GM10847 (cell line): ENCODE results near the gene LIN52.

Source experiments
- POLR2A ChIP-seq: IDR thresholded peaks from 2 replicates; pipeline ENCODE4 v1.6.1; 2011; ENCODE audit not compliant: insufficient read length; ENCODE audit errors: extremely low read depth

Gene LIN52

DNA sequence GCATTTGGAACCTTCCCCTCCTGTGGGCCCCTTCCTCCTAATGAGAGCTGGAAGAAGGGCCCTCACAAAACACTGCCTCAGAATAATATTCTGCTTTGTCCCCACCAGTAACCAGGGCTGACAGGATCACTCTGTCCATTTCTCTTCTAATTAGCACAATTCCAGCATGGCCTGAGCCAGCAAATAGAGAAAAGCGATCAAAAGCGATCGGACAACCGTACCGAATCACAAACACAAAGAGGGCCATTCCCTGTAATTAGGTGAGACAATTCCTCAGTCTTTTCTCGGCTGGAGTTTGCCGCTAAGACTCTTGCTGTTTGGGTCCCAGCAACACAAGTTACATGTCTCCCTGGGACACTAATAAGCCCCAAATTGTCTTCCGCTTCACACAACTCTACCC lies 118.9 kb downstream of the LIN52 start:
- no peak for TF ChIP-seq POLR2A

DNA sequence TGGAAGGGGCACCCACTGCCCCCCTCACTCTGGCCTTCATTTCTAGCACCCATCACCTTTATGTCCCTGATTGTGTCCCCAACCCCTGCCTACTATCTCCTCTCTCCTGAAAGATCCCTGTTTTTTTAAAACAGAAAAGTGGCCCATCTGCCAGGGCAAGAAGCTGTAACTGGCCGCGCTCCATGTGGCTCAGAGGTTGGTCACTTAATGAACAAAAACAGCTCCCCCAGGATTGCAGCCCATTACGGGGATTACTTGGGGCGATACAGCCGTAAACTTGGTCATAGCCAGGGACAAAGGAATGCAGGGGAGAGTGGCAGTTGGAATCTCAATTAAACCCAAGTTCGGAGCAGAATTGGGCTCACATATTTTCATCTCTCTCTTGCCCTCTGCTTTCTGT lies 119.7 kb downstream of the LIN52 start:
- no peak for TF ChIP-seq POLR2A

DNA sequence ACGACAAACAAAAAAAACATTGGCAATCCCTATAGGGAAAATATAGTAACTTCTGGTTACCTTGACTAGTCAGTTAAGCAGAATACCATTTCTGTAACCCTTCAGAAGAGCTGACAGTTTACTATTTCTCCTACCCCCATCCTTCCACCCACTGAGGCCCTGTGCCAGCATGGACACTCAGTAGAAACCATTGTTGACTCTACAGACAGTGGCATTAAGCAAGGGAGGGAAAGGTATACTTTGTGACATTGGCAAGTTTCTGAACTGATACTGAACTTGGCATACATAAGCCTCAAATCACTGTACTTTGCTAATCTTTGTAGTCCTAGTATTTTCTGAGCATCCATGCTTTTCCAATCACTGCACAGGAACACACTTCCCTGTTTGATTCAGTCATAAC lies 121.1 kb downstream of the LIN52 start:
- TF ChIP-seq POLR2A = no peak

DNA sequence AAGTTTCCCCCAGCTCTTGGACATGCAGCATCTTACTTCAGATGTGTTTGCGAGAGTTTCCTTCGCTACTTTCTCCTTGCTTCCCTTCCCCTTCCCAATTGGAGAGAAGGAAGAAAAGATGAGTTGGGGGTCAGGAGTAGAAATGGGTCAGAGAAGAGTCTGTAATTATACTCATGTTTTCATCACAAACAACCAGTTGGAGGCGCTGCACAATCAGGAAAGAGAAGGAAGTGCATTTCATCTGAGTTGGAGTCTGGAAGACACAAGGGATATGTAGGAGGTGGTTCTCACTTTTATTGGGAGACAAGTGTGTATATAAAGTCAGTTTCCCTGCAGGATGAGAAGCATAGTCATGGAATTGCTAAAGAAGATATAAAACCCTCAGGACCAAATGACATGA lies 123.2 kb downstream of the LIN52 start:
- no peak for TF ChIP-seq POLR2A

DNA sequence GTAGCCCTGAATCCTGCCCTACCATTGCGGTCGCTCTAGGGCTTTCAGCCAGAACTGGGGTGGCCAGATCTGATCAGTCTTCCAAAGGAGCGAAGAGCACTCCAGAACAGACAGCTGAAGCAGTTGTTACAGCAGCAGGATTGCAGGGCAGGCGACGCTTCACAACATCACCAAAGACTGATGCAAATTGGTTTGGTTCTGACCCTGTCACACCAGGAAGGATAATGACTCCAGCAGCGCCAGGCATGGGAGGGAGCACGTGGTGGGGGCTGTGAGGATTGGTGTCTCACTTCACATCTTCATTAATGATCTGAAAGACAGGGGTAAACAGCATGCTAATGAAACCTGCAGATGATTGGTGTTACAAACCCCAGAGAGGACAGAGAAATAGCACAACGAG lies 123.9 kb downstream of the LIN52 start:
- no peak for TF ChIP-seq POLR2A

DNA sequence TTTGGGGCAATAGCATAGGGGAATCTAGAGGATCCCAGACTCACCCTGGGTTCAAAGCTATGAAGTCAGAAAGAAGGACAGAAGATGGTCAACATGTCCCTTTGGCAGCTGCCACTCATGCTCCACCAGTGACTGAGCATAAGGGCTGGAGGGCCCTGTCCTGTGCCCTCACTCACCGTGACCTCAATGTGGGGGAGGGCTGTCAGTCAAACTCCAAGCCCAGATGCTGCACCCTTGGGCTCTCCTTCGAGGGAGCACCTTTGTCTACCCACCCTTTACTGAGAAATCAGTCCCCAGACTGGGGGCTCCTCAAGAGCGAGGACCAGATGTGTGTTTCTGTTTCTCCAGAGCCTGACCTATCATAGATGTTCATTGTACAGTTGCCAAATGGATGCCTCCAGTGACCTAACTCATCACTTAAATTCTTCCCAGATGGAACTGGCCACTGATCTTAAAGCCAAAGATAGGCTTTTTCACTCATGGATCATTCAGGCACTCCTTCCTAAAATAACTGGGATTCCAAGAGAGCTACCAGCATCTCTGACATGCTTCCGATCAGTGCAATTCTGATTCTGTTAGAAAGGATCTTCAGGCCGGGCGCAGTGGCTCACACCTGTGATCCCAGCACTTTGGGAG lies 127.3 kb downstream of the LIN52 start:
- TF ChIP-seq POLR2A = no peak

DNA sequence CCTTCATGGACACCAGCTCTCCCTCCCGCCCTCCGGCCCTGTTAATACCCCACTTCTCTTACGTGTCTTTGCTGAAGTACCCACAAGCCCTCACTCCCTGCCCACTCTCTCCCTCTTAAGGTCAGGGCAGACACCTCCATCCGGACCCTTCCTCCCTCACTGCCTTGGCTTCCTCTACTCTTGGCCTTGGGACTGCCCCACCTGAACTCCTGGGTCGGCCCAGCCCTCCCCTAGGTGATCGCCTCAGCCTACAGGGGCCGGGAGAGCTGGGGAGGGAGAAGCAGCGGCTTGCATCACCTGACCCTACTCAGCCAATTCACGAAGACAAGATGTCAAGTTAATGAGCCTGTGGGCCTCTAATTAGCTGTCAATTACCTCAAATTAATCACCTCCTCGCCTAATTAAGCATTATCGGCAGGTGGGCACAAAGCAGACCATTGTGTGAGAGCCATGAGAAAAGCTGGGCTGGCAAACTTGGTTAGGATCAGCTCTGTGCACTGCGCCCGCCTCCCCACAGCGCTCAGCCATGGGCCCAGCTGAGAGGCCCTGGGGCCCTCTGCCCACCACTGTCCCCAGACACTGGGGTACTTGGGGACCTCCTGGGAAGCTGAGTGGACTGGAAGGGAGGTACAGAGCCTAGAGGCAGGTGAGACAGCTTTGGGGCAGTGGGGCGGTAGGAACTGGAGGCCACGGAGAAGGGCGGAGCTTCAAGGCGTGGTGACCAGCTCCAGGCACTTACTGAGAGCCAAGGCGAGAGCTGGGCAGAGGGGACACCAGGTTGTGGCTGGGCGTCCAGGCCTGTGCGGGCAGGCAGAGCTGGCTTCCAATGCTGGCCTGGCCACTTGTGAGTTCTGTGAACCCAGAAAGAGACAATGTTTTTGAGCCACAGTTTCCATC lies 129.4 kb downstream of the LIN52 start:
- no peak for TF ChIP-seq POLR2A

DNA sequence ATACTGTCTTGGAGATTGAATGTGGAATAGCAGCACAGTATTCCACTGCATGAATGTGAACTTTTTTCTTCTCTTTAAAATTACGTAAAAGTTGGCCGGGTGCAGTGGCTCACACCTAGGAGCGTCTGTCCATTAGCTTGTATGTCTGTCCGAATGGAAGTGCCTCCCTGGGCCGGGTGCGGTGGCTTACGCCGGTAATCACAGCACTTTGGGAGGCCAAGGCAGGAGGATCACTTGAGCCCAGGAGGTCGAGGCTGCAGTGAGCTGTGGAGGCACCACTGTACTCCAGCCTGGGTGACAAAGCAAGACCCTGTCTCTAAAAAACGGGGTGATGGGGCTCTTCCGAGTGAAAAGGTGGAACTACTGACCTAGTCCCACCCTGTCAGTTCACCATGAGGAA lies 131.9 kb downstream of the LIN52 start:
- no peak for TF ChIP-seq POLR2A

DNA sequence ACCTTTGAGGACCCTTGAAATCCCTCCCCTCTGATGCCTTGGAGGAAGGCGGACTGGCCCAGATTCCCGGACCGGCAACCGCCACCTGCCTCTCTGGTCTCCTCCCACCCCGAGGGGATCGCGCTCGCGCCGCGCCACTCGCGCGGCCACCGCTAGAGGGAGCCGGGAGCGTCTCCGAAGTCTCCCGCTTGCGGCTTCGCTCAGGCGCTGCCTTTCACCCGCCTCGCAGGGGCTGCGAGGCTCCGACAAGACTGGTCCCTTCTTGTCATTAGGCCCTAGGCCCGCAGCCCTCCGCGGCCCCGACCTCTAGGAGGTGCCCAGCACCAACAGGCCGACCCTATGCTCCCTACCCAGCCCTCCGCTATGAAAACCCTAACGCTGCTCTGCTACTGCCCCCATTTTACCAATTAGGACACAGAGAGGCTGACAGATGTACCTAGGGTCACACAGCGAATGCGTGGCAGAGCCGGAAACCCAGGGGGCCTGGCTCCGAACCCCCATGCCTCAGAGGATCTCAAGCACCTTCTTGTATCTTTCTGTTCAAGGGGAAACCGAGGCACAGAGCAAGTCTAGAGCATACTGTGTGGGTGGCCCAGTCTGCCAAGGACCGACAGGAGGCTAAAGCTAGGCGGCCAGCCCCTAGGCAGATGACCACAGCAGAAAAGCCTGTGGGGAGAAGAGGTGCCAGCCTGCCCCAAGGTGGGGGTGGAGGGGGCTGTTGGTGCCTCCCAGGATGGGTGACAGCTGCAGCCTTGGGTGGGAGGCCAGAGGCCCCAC lies 133.1 kb downstream of the LIN52 start:
- TF ChIP-seq POLR2A = no peak

DNA sequence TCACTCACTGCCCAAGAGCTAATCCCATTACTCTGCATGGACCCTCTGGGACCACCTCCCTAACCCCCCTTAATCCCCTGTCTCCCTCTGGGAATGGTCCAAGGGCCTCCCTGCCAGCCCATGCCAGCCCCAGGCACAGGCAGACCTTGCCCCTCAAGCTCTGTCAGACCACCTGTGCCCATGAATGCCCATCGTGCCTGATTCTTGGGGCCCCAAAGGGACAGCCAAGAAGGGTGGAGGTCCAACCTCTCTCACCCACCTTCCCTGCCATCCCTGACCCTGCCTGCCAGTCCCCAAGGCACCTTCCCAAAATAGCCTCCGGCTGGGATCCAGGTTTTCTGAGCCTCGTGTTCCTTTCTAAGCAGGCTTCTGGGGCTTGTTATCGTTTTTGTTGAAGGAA lies 133.7 kb downstream of the LIN52 start:
- TF ChIP-seq POLR2A = no peak

DNA sequence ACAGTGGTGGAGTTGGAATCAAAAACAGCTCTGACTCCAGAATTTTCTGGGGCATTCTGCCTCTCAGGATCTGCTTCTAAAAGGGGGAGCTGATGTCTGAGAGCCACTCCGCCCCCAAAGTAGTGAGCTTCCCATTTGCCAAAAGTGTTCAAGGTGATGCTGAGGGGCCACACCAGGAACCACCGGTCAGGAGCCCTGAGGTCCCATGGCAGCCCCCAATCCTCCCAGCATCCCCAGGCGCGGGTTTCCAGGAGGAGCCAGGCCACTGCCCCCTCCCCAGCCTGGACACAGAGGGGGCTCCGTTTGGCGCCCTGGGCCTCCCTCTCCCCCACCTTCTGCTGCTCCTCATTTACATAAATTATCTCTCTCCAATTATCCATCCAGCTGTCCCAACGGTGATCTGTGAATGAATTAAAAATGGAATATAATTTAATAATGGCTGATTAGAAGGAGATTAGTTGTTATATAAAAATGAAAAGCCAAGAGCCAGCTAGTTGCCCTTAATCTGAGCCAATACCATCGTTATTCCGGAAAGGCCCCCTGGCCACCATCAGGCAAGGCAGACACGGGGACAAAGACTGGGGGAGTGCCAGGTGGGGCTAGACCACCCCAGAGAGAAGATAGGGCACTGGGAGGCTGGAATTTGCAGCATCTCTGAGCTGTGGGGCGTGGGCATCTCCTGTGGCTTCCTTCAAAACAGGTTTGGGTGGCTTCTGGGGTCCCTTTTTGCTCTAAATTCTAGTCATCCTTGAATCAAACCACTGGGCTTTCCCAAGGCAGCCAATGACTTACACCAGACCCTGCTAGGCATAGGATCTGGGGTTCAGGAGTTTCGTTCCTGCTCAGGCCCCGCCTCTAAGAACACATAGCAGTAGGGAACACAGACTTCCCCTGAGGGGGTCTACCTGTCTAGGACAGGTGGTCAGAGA lies 134.8 kb downstream of the LIN52 start:
- no peak for TF ChIP-seq POLR2A

DNA sequence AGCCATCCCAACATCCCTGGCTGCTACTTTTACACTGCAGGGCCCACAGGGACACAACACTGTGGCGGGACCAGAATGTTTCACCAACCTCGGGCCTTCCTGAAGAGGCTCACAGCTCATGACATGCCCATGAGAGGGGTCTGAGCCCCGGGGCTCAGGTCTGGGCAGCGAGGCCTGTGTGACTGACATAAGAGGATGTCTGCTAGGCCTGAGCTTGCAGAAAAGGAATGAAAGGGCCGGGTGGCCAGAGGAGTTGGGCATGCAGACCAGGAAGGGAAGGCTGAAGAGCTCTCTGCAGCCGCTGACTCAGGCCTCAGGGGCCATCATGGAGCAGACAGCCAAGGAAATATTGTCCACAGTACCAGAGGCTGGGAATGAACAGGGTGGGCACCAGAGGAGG lies 136.2 kb downstream of the LIN52 start:
- TF ChIP-seq POLR2A = no peak

DNA sequence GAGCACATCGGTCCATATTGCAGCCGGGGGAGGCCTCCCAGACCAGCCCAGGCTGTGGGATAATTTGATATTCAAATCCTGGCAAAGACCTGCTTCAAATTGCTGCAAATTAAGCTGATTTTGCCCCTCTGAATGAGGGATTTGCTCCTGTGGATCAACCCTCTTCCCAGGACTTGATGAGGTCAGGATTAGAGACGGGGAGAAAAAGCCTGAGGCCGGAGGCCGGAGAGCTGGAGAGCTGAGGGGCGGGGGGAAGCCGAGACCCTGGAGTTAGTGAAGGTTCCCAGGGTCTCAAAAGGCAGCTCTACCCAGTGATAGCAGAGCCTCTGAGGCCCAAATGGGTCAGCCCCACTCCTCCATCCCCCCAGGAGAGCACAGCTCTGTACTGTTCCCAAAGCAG lies 137.0 kb downstream of the LIN52 start:
- TF ChIP-seq POLR2A = no peak

DNA sequence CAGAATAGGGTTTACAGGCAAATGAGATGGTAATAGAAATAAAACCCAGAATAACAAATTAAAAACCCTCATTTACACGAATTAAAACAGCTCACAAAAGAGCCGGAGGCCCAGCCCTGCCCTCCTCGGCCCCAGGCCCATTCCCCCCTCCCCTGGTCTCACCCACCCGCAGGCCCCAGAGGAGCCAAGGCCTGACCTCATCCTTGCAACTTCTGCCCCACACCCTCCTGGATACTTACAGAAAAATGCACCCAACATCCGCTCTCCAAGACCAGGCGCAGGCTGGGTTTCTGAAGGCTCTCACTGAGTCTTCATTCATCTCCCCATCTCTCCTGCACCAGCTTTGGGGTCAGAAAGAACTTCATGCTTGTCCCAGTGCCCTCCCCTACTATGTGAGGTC lies 138.3 kb downstream of the LIN52 start:
- no peak for TF ChIP-seq POLR2A

DNA sequence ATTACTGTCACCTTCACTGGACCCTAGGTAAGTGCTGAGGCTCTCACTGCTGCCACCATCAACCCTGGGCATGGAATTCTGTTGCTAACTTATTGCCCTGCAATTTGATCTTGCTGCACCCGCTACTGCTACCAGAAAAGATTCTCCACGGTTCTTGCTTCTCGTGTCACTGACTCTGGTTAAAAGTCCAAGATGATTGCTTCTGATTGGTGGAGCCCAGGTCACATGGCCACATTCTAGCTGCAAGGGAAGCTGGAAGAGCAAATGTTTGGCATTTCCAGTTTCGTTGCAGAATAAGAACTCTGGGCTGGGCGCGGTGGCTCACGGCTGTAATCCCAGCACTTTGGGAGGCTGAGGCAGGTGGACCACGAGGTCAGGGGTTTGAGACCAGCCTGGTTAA lies 147.0 kb downstream of the LIN52 start:
- no peak for TF ChIP-seq POLR2A
